Activated CD4-positive, alpha-beta T cell treated with anti-CD3 and anti-CD28 coated beads for 36 hours (primary cell): ENCODE data around the gene CTPS2. TPM values are rescaled to one million over a fixed set of nuclear protein-coding genes. Genes with fewer than 3 reads are reported as not detected.

Source experiments
- ATAC-seq: fragments of 200-7000 bp; cut with Tn5 transposase; one replicate; pipeline ENCODE4 v1.10.0; 2021; ENCODE audit warnings: mild to moderate bottlenecking, moderate library complexity
- CTCF ChIA-PET: fragments of 350-600 bp; sonication (Branson Sonifier 250); formaldehyde crosslinking; loops from one replicate; lab custom pipeline; 2021; ENCODE audit warnings: antibody characterized with exemption; lab: Charles Lee
- POLR2A ChIA-PET: fragments of 350-600 bp; sonication (Branson Sonifier 250); formaldehyde crosslinking; loops from one replicate; lab custom pipeline; 2021; ENCODE audit warnings: antibody characterized with exemption, inconsistent platforms; lab: Charles Lee
- DNase-seq: peaks from one replicate; pipeline ENCODE4 v3.0.0-alpha.2; 2020
- H3K27ac Mint-ChIP-seq: one replicate; pipeline ENCODE4 v1.8.0; 2021; ENCODE audit warnings: mixed read lengths
- H3K27me3 Mint-ChIP-seq: one replicate; pipeline ENCODE4 v1.8.0; 2021; ENCODE audit warnings: mixed read lengths
- H3K36me3 Mint-ChIP-seq: one replicate; pipeline ENCODE4 v1.8.0; 2021; ENCODE audit warnings: low read depth, mixed read lengths
- H3K4me1 Mint-ChIP-seq: one replicate; pipeline ENCODE4 v1.8.0; 2021; ENCODE audit warnings: mixed read lengths
- H3K4me3 Mint-ChIP-seq: one replicate; pipeline ENCODE4 v1.8.0; 2021; ENCODE audit warnings: mild to moderate bottlenecking, moderate library complexity, mixed read lengths
- H3K9me3 Mint-ChIP-seq: one replicate; pipeline ENCODE4 v1.8.0; 2021; ENCODE audit warnings: low read depth, mixed read lengths
- intact Hi-C, 2 experiments: fragments of 100-400 bp; cut with DNase I in 1 of 2; cut with micrococcal nuclease in 1 of 2; formaldehyde crosslinking; loops; one replicate each; pipeline versions ENCODE4 v1.14.2 to v1.15.1; 2022 to 2024; cut with DNase I, micrococcal nuclease
- total RNA-seq, 2 experiments: library from RNA; stranded (reverse); gene quantifications; one replicate each; pipeline ENCODE4 v1.2.3, GENCODE V29; 2021

Gene CTPS2
- total RNA-seq, 2 experiments from 2014 or later = 6.8 to 7.2 TPM

DNA sequence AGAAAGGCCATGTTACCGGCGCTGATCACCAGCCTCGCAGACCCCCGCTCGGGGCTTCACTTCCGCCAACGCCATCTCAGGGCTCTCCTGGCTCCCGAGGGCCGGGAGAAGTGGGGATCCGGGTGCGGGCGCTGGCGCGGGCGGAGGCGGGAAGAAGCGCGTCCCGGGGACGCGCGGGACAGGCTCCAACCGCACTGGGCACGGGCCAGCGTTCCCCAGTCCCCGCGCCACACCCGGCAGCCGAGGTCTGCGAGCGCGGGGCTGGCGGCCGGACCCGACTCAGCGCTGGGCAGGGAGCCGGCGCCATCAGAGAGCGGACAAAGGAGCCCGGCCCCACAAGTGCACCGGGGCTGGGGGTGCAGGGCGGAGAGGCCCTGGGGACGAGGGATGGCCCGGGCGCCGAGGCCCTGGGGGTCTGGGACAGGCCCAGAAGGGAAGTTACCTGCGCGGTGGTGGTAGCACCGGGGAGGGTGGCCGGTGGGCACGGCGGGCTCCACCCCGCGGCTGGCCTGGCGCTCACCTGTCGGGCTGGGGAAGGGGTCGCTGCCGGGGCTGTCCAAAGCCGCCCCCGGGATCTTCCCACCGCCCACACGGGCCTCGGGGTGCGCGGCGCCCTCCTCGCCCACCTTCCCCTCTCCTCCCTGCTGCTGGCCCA is 449 bp downstream of the CTPS2 start:
- Mint-ChIP-seq H3K4me3 (peak overlapping the region; percentile 77), H3K27ac (peak overlapping the region; percentile 72), H3K4me1 (peaks cover 10% of the 10 kb centered on the region), H3K27me3 (no peaks in the 10 kb centered on the region), H3K36me3 (peaks cover 3% of the 10 kb centered on the region), H3K9me3 (no peaks in the 10 kb centered on the region)
- POLR2A ChIA-PET = interaction anchor here (0.6 kb wide), 1 partner anchor 651 kb away, joined by 3 read pairs; no protein-coding TSS in a partner anchor
- CTCF ChIA-PET = interaction anchor here (0.9 kb wide), 1 partner anchor 17 kb away, joined by 5 read pairs; no protein-coding TSS in a partner anchor
- intact Hi-C loops = loop anchor here (5.0 to 10.0 kb wide), 4 partner anchors 230 to 1037 kb away; partner anchors contain the start of genes CA5B (in 1 of the 2) and REPS2 (in 1 of the 2)
- peak; percentile 39 for ATAC-seq
- peak; percentile 5 for DNase-seq

DNA sequence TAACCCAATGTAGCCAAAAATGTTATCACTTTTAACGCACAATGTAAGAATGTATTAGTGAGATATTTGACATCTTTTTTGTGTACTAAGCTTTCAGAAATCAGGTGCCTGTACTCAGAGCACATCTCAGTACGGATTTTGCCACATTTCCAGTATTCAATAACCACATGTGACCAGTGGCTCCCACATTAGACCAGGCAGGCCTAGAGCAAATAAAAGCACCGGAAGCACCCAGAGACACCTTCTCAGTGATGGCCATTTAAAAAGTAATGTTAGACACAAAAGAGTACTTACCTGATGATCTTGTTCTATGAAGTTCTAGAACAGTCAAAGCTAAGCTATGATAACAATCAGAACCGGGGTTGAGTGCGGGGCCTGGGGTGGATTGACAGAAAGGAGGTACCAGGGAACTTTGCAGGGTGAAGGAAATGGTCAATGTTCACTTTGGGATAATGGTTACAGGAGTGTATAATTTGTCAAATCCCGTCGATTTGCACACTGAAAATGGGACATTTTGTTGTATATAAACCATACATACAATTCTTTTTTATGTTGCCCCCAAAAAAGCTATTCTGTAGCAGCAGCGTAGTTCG is 1.2 kb downstream of the CTPS2 start:
- H3K27me3 Mint-ChIP-seq = no peaks in the 10 kb centered on the region
- H3K4me1 Mint-ChIP-seq = peaks cover 10% of the 10 kb centered on the region
- H3K36me3 Mint-ChIP-seq = peaks cover 3% of the 10 kb centered on the region
- no peaks in the 10 kb centered on the region for H3K9me3 Mint-ChIP-seq
- intact Hi-C loops = loop anchor here (5.0 to 10.0 kb wide), 4 partner anchors 229 to 1037 kb away; partner anchors contain the start of genes CA5B (in 1 of the 2) and REPS2 (in 1 of the 2)
- peak overlapping the region; percentile 82 for H3K27ac Mint-ChIP-seq
- H3K4me3 Mint-ChIP-seq = peak overlapping the region; percentile 72
- DNase-seq (peak; percentile 5), ATAC-seq (no peak)
- CTCF ChIA-PET = no interaction called here
- POLR2A ChIA-PET = interaction anchor here (0.6 kb wide), 1 partner anchor 650 kb away, joined by 3 read pairs; no protein-coding TSS in a partner anchor

DNA sequence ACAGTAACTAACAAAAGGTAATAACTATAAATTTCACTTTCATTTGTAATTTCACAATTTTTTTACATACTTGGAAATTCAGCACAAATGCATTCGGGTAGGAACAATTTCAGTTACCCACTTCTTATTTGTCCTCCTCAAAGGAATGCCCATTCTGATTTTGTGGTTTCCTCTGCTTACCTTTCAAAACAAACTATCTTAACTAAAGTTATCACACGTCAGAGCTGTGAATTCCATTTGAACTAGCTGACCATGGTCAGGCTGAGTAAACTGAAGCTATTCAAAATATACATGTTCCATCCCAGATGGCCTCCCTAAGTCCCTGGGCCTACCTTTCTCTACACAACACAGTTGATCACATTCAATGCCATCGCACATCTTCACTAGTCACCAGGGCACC is 4.5 kb downstream of the CTPS2 start:
- no peak overlapping the region for H3K27ac Mint-ChIP-seq
- ATAC-seq (no peak), DNase-seq (no peak)
- intact Hi-C loops = no loop called here
- H3K36me3 Mint-ChIP-seq = peaks cover 3% of the 10 kb centered on the region
- no peak overlapping the region for H3K4me3 Mint-ChIP-seq
- ChIA-PET POLR2A (no interaction called here), CTCF (no interaction called here)
- no peaks in the 10 kb centered on the region for H3K27me3 Mint-ChIP-seq
- H3K4me1 Mint-ChIP-seq = peaks cover 7% of the 10 kb centered on the region
- H3K9me3 Mint-ChIP-seq = no peaks in the 10 kb centered on the region

DNA sequence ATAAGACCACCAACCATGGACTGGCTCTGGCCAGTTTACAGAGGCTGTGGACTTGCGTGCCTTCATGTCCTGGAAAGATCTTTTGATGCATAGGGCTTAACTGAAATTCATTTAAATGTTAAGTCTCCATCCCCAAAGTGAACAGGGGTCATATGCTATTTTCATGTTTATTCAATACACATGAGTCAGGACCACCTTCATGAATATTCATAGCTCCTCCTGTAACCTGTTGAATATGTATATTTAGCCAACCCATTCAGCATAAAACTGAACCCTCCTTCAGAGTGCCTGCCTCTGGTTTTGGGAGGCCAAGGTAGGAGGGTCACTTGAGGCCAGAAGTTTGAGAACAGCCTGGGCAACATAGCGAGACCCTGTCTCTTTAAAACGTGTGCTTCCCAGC is 7.1 kb downstream of the CTPS2 start:
- intact Hi-C loops = no loop called here
- Mint-ChIP-seq H3K36me3 (peaks cover 3% of the 10 kb centered on the region), H3K9me3 (no peaks in the 10 kb centered on the region), H3K4me1 (no peaks in the 10 kb centered on the region), H3K4me3 (no peak overlapping the region), H3K27ac (no peak overlapping the region), H3K27me3 (no peaks in the 10 kb centered on the region)
- no peak for DNase-seq
- CTCF ChIA-PET = no interaction called here
- POLR2A ChIA-PET = no interaction called here
- no peak for ATAC-seq

DNA sequence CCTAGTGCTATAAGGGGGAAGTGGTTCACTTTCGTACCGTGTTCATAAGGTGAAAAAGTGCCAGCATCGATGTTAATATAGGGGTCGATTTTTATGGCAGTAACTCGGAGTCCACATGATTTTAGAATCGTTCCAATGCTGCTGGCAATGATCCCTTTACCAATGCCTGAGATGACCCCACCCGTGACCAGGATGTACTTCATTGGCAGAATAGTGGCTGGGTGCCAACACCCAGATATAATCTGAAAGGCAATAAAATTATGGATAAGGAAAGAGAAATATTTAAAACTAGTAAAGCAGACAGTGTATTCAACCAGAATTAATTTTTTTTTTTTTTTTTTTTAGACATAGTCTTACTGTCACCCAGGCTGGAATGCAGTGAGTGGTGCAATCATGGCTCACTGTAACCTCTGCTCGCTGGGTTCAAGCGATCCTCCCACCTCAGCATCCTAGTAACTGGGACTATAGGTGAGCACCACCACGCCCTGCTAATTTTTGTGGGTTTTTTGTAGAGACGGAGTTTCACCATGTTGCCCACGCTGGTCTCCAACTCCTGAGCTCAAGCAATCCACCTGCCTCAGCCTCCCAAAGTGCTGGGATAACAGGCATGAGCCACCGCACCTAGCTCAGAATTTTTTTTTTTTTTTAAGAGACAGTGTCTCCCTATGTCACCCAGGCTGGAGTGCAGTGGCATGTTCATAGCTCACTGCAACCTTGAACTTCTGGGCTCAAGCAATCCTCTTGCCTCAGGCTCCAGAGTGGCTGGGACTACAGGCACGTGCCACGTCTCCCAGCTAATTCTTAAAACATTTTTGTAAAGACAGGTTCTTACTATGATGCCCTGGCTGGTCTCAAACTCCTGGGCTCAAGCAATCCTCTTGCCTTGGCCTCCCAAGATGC is 9.5 kb downstream of the CTPS2 start:
- CTCF ChIA-PET = interaction anchor here (0.7 kb wide), 1 partner anchor 79 kb away, joined by 3 read pairs; no protein-coding TSS in a partner anchor
- Mint-ChIP-seq H3K36me3 (no peaks in the 10 kb centered on the region), H3K9me3 (no peaks in the 10 kb centered on the region), H3K27me3 (no peaks in the 10 kb centered on the region), H3K27ac (no peak overlapping the region), H3K4me3 (no peak overlapping the region), H3K4me1 (no peaks in the 10 kb centered on the region)
- ATAC-seq (no peak), DNase-seq (no peak)
- intact Hi-C loops = no loop called here
- POLR2A ChIA-PET = no interaction called here

DNA sequence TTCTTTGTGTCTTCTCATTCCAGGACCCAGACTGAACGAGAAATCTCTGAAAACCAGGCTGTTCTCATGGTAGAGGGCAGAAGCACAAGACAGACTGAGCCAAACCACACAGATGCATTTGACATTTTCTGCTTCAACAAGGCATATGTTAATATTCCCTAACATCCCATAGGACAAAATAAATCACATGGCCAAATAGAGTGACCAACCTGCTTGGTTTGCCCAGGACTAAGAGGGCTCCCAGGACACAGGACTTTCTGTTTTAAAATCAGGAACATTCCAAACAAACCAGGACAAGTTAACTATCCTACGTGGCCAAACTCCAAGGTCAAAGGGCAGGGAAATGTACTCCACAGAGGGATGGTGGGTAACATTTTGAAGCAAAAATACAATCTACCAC is 11.7 kb downstream of the CTPS2 start:
- ATAC-seq (no peak), DNase-seq (no peak)
- no peaks in the 10 kb centered on the region for H3K4me1 Mint-ChIP-seq
- POLR2A ChIA-PET = no interaction called here
- no peak overlapping the region for H3K4me3 Mint-ChIP-seq
- H3K9me3 Mint-ChIP-seq = no peaks in the 10 kb centered on the region
- intact Hi-C loops = no loop called here
- no peaks in the 10 kb centered on the region for H3K27me3 Mint-ChIP-seq
- CTCF ChIA-PET = no interaction called here
- no peak overlapping the region for H3K27ac Mint-ChIP-seq
- H3K36me3 Mint-ChIP-seq = no peaks in the 10 kb centered on the region

DNA sequence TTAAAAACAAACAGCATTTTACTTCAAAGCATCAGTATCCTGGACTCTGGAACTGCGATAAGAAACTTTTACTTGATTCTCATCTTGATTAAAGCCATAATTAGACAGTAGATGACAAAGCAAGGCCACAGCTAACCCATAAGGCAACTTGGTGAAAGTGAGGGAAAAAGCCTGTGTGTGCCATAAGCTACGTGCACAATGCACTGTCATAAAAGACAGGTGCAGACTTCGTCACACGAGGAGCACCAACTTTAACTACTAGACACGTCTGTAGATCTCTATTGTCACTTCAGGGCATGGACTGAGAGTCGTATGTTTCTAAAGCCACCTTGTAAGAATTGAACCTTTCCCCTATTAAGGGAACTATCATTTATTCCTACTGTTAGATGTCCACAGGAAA is 13.1 kb downstream of the CTPS2 start:
- ATAC-seq (no peak), DNase-seq (no peak)
- no peaks in the 10 kb centered on the region for H3K27me3 Mint-ChIP-seq
- intact Hi-C loops = loop anchor here in 1 of 2 experiments (10.0 kb wide), 2 partner anchors 1015 to 1225 kb away; no protein-coding TSS in a partner anchor
- CTCF ChIA-PET = no interaction called here
- H3K4me3 Mint-ChIP-seq = no peak overlapping the region
- H3K36me3 Mint-ChIP-seq = no peaks in the 10 kb centered on the region
- POLR2A ChIA-PET = no interaction called here
- H3K27ac Mint-ChIP-seq = no peak overlapping the region
- no peaks in the 10 kb centered on the region for H3K9me3 Mint-ChIP-seq
- no peaks in the 10 kb centered on the region for H3K4me1 Mint-ChIP-seq

DNA sequence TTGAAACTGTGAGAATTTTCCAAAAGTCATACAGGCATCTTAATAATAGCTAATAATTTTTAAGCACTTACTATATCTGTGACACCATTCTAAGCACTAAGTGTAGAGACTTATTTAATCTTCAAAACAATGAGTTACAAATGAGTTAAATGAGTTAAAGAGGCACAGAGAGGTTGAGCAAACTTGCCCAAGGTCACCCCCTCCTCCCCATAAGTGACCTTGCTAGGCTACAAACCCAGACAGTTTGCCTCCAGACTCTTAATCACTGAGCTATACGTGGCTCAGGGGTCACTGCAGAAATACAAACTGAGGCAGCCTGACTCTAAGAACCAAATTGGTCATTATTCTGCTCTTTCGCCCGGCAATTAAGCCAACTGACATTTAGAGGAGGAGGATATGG is 15.5 kb downstream of the CTPS2 start:
- ATAC-seq (no peak), DNase-seq (no peak)
- H3K36me3 Mint-ChIP-seq = no peaks in the 10 kb centered on the region
- no peak overlapping the region for H3K4me3 Mint-ChIP-seq
- H3K4me1 Mint-ChIP-seq = no peaks in the 10 kb centered on the region
- POLR2A ChIA-PET = no interaction called here
- CTCF ChIA-PET = interaction anchor here (0.6 to 1.9 kb wide), 4 partner anchors 260 to 1182 kb away, joined by 3 to 7 read pairs (median 4); no protein-coding TSS in a partner anchor
- no peak overlapping the region for H3K27ac Mint-ChIP-seq
- H3K9me3 Mint-ChIP-seq = no peaks in the 10 kb centered on the region
- H3K27me3 Mint-ChIP-seq = no peaks in the 10 kb centered on the region
- intact Hi-C loops = loop anchor here in 1 of 2 experiments (10.0 kb wide), 2 partner anchors 1012 to 1222 kb away; no protein-coding TSS in a partner anchor

DNA sequence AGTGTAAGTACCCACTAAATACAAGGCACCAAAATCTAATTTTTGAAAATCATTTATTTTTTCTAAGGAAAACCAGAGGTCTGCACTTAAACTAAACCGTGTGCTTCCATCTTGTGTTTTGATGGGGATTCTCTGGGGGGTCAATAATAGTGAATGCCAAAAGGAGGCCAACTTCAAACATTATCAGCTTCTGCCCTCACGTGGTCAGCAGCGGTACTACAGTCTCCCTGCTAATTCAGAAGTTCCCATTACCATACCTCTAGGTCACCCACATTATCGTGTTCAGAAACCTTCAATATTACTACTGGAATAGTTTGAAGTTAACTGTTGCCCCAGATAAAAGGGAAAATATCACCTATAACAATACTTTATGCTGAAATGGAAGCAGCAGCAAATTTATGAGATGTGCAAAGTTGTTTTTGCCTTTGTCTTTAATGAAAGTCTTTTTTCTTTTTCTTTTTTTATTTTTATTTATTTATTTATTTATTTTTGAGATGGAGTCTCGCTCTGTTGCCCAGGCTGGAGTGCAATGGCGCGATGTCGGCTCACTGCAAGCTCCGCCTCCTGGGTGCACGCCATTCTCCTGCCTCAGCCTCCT is 17.3 kb downstream of the CTPS2 start:
- intact Hi-C loops = loop anchor here in 1 of 2 experiments (2.0 to 10.0 kb wide), 3 partner anchors 258 to 1220 kb away; no protein-coding TSS in a partner anchor
- POLR2A ChIA-PET = no interaction called here

DNA sequence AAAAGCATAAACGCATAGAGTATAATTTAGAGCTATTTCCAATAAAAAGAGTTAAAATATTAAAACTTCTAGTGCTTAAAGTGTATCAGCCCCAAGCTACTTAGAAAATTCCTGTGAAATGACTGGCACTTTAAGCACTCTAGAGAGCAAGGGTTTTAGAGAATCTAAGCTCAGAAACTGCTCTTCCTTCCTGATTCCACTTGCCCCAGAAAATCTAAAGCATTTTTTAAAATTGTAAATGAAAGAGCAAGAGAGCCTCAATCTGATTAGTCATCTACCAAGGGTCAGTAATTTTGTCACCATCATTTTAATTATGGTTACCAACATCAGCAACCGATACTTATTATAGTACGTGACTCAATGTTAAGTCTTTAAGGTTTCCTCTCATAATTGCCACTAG is 25.0 kb downstream of the CTPS2 start:
- Mint-ChIP-seq H3K9me3 (no peaks in the 10 kb centered on the region), H3K27ac (no peak overlapping the region), H3K27me3 (no peaks in the 10 kb centered on the region), H3K36me3 (peaks cover 2% of the 10 kb centered on the region), H3K4me3 (no peak overlapping the region), H3K4me1 (no peaks in the 10 kb centered on the region)
- CTCF ChIA-PET = no interaction called here
- DNase-seq (no peak), ATAC-seq (no peak)
- POLR2A ChIA-PET = no interaction called here
- intact Hi-C loops = no loop called here

More for the DNA sequence above, 17.3 kb downstream of the CTPS2 start:
- no peaks in the 10 kb centered on the region for H3K36me3 Mint-ChIP-seq
- H3K27ac Mint-ChIP-seq = no peak overlapping the region
- CTCF ChIA-PET = interaction anchor here (0.6 to 1.9 kb wide), 5 partner anchors 17 to 484 kb away, joined by 4 to 7 read pairs (median 4); partner anchors contain the start of genes CTPS2 and SYAP1
- ATAC-seq (peak; percentile 39), DNase-seq (peak; percentile 72)
- H3K4me1 Mint-ChIP-seq = no peaks in the 10 kb centered on the region
- no peaks in the 10 kb centered on the region for H3K27me3 Mint-ChIP-seq
- H3K4me3 Mint-ChIP-seq = no peak overlapping the region
- H3K9me3 Mint-ChIP-seq = no peaks in the 10 kb centered on the region
